Tongue (tissue), 2 donors: ENCODE results near the gene POU2F1. TPM values are rescaled to one million over a fixed set of nuclear protein-coding genes. Genes with fewer than 3 reads are reported as not detected.

Experiments used
- DNase-seq: peaks from one replicate; pipeline ENCODE4 v3.0.0-alpha.2; 2015
- total RNA-seq: library from RNA; depleted of rRNA; stranded (reverse); fragments of >200 nt; gene quantifications from one replicate; pipeline ENCODE4 v1.2.3, GENCODE V29; 2014

The POU2F1 gene
- total RNA-seq, 1 donor from 2014 or later = 17.4 TPM

GRCh38 chr1:167442854-167443565 lies 222.3 kb downstream of the POU2F1 start:
- DNase-seq = no peak

- no peak for DNase-seq
Observed at GRCh38 chr1:167443757-167444156, 223.1 kb downstream of the POU2F1 start.

DNA sequence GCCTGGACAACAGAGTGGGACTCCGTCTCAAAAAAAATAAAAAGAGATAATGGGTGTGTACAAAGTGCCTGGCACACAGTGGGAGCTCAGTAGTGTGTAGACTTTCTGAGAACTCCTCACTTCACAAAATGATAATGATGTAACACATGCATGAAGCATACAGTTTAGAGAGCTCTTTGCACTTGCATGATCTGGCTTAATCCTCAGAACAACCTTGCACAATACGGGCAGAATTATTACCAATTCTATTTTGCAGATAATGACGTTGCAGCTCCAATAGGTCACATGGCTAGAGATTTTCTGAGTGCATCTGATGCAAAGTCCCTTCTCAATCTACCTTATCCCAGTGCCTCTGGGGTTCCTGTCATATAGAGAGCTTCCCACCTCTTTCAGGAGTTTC lies 226.3 kb downstream of the POU2F1 start:
- DNase-seq = no peak

DNA sequence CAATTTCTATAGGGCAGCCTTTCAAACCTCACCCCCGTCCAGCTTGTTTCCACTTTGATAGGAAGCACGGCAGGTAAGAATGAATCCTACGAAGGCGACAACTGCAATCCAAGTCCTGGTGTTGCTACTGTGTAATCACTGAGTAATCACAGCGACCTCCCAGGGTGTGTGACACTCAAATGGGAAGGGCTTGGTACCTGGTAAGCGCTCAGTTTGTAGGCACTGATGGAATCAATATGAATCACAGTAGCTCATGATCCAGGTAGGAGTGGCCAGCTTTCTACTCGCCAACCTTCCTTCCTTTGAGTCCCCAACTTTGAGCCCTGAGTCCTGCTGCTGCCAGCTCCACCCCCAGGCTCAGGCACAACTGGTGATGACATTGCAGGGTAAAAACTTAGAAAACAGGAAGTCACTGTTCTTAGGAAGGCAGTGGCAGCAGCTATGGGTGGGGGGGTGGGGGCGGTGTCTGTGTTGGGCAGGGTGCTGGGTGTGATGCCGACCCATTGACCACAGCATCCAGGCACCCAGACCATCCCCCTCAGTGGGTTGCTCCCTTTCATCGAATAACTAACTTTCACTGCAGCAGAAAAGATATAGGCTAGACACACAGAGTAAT lies 226.9 kb downstream of the POU2F1 start:
- no peak for DNase-seq

GRCh38 chr1:167450843-167451242 lies 230.2 kb downstream of the POU2F1 start:
- DNase-seq = no peak

GRCh38 chr1:167452483-167452882 lies 231.8 kb downstream of the POU2F1 start:
- DNase-seq = no peak

GRCh38 chr1:167453123-167453522 lies 232.4 kb downstream of the POU2F1 start:
- DNase-seq = no peak

GRCh38 chr1:167454304-167454893 lies 233.7 kb downstream of the POU2F1 start:
- no peak for DNase-seq

- peak; percentile 65 for DNase-seq
Observed at GRCh38 chr1:167454894-167455785, 234.5 kb downstream of the POU2F1 start.

GRCh38 chr1:167455786-167456446 lies 235.2 kb downstream of the POU2F1 start:
- peak; percentile 74 for DNase-seq

DNA sequence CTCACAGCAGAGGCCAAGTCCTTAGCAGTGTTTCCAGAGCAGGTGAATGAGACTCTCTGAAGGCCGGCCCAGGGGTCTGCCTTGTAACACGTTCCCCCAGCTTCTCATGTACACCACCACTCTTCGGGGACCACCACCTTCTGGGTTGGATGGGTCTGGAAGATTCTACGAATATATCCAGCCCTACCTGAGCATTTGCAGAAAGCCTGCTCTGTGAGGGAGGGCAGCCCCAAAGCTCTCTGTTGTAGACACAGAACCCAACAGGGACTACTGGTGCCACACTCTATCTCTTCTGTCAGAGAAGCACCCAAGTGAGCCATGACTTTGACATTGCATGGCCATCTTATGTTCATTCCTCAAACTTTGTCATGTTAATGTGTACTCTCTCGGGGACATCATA lies 235.8 kb downstream of the POU2F1 start:
- no peak for DNase-seq

DNA sequence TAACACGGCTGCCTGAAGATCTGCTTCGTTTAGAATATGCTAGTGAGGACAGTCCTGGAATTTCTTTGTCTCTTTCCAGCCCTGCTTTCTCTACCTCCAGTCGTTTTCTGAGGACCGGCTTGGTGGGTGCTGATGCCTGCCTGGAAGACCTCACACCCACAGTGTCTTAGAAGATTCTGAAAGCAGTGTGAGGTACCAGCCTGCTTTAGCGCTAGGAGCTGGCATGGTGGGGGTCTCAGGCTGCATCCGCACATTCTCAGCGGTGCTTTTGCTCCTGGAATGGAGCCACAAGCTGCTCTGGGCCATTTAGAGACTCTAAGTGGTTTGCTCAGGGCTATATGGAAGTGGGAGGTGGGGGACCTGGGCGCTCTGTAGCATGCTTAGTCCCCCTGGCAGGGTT lies 236.2 kb downstream of the POU2F1 start:
- no peak for DNase-seq

- DNase-seq = no peak
Observed at GRCh38 chr1:167457936-167458584, 237.4 kb downstream of the POU2F1 start.

- DNase-seq = no peak
Observed at GRCh38 chr1:167460836-167461235, 240.2 kb downstream of the POU2F1 start.

DNA sequence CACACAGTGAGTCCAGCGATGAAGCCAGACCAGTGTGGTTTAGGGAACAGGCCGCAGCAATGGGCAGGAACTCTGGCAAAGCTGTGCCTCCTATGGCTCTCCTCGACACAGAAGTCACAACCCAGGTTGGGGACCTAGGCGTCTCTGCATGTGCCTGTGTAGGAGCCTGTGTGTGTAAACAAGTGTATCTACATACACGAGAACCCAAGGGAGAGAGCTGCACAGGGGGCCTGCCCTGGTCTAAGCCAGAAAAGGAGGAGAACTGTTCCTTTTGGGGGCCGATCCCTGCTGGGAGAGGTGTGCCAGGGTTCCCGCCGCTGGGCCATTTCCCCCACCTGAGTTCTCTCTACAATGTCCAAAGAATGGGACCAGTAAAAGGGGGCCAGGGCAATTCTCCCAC lies 241.7 kb downstream of the POU2F1 start:
- DNase-seq = no peak

- DNase-seq = no peak
Observed at GRCh38 chr1:167463080-167463479, 242.4 kb downstream of the POU2F1 start.

GRCh38 chr1:167463875-167464575 lies 243.3 kb downstream of the POU2F1 start:
- DNase-seq = no peak

- DNase-seq = no peak
Observed at GRCh38 chr1:167465018-167465417, 244.3 kb downstream of the POU2F1 start.

DNA sequence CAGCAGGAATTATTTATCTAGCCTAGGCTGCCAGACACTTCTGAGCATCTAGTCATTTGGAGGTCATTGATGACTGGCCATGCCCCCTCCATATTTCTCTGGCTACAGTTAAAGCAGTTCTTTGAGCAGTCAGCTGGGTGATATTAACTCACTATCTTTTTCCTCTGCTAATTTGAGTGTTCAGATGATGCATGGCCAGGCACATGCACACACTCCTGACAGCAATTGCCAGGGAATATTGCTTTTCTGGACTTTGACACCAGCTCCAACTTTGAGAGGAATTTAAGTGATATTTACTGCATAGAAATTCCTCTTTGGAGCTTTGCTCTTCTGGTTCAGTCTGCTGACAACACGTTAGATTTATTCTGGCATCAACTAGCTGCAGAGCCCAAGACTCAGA lies 245.1 kb downstream of the POU2F1 start:
- no peak for DNase-seq

DNA sequence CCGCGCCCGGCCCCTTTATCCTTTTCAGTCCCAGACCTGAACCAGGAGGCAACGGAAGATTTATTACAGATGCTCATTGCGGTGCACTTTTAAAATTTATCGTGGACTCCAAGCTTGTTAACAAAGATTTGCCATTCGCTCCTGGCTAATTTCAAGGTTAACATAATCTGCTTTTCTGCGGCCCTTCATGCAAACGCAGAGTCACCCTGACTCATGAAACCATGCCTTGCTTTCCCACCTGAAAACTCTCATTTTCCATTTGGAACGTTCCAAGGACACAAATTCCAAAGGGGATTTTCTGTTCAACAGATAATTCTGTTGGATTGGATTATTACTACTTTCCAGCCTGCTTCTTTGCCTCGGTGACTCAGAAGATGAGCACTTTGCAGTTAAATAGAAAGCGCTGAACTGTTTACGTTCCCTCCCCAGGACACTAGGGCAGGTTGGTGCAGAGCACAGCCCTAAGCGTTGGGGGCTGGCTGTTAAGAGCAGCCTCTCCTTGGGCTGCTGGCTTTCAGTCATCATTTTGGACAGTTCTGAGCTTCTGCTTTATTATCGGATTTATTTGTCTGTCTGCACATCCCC lies 246.5 kb downstream of the POU2F1 start:
- no peak for DNase-seq

DNA sequence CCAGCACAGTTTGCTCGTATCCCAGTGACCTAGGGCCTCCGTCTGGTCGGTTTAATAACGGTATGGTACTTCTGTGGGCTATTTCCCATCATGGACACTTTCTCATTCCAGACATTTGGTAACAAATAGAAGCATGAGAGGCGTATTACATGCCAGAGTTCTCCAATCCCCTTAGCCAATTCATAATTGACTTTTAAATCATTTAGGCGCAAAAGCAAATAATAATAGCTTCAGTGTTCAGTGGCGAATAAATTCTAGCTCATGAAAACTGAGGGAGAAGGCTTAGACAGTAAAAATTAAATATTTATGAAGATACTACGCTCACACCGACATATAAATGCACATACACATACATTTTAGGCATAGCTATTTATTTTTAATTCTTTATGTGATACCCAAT lies 247.1 kb downstream of the POU2F1 start:
- DNase-seq = no peak
